ENCODE measurements around the gene GADD45B.
A peak's percentile ranks its signal among the peaks of the same experiment; 100 is the strongest.
"Not testable (repeated sequence)": the region's sequence is repeated elsewhere in the genome, so short reads cannot be mapped to it uniquely, and the experiment has no call there.

GADD45B gene

DNA sequence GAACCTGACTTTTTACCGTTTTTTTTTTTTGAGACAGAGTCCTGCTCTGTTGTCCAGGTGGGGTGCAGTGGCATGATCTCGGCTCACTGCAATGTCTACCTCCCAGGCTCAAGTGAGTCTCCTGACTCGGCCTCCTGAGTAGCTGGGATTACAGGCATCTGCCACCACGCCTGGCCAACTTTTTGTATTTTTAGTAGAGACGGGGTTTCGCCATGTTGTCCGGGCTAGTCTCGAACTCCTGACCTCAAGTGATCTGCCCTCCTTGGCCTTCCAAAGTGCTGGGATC, 6.1 kb upstream of the GADD45B start:
- not testable (repeated sequence) for DNase-seq

DNA sequence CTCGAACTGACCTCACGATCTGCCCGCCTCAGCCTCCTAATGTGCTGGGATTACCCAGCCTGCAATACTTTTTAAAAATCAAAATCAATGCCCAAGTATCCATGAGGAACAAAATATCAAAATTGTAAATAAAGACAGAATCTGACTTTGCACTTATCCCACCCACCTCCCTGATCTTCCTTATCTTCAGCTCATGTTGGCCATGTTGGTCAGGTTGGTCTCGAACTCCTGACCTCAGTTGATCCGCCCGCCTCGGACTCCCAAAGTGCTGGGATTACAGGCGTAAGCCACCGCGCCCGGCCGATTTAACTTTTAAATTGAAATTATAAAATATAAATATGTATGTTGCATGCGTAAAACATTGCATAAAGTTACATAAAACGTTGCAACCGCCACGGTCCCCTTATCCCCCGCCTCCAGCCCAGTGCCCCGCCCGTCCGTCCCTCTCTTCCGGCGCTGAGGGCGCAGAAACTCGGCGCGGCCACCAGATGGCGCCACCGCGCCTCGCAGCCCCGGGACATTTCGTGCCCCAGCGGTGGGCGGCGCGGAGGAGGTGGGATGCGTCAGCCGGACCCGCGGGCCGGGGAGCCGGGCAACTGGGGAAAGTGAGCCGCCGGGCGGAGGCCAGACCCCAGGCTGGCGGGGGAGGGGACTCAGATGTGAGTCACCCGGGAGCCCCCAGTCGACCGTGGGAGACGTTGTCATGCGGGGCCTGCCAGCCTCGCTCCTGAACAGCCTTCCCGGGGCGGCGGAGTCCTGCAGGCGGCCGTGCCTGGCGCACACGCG, 1.5 kb upstream of the GADD45B start:
- DNase-seq: peak in 13 of 14 donors; percentile 11 to 87 (median 63)

DNA sequence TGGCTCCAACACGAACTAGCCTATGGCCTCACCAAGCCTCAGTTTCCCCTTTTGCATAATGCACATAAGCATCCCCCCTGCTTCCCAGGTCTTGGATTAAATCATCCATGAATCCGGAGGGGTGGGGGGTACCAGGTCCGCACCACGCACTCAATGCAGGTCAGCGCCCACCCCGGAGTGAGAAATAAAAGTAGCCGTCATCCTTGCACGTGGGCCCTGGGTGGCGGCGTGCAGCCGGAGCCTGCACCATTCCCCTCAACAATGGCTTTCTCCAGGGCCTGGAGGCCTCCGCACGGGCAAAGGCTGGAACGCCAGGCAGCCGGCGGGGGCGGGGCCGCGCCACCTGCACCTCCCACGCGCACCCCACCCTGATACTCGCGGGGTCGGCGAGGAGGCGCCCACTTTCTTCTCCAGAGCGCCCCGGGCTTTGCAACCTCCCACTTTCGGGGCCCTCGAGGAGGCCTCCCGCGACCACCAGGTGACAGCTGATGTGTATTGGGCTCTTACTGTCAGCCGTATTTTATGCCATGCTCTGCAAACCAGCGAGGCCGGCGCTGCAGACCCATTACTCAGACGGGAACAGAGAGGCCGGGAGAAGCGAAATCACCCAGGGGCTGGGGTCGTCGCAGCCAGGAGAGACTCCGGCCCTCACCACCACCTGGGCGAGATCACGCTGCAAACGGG, 767 bp upstream of the GADD45B start:
- peak in 9 of 14 donors; percentile 40 to 69 (median 62) for DNase-seq

DNA sequence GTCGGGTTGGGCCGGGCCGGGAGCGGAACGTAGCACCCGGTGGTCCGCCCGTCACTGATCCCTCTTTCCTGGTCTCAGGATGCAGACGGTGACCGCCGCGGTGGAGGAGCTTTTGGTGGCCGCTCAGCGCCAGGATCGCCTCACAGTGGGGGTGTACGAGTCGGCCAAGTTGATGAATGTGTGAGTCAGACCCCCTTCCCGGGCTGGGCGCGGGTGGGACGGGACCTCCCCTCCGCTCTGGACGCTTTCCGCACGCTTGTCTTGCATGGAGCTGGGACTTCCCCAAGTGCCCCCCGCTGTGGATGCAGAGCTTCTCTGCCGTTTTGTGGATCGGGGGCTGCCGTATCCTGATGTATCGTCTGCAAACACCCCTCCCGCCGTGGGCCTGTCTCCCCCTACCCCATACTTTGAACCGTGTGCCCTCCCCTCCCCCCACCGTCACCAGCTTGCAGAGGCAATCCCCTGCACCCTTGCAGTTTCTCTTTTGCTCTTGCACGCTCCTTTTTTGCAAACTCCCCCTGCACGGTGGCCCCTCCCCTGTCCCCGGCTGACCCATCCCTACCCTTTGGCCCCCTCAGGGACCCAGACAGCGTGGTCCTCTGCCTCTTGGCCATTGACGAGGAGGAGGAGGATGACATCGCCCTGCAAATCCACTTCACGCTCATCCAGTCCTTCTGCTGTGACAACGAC, 669 bp downstream of the GADD45B start:
- DNase-seq: peak in 10 of 14 donors; percentile 33 to 83 (median 65)

DNA sequence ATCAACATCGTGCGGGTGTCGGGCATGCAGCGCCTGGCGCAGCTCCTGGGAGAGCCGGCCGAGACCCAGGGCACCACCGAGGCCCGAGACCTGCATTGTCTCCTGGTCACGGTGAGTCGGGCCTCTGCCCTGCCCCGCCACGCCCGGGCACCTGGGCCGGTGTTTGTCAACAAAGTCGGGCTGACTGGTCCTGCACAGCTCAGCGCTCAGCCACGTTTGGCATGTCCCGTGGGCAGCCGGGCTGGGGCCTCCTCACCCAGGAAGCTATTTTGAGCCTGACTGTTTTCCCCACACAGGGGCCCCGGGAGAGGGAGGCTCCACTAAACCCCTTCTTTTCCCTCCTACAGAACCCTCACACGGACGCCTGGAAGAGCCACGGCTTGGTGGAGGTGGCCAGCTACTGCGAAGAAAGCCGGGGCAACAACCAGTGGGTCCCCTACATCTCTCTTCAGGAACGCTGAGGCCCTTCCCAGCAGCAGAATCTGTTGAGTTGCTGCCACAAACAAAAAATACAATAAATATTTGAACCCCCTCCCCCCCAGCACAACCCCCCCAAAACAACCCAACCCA, 1.3 kb downstream of the GADD45B start:
- peak in 8 of 14 donors; percentile 43 to 74 (median 56) for DNase-seq

DNA sequence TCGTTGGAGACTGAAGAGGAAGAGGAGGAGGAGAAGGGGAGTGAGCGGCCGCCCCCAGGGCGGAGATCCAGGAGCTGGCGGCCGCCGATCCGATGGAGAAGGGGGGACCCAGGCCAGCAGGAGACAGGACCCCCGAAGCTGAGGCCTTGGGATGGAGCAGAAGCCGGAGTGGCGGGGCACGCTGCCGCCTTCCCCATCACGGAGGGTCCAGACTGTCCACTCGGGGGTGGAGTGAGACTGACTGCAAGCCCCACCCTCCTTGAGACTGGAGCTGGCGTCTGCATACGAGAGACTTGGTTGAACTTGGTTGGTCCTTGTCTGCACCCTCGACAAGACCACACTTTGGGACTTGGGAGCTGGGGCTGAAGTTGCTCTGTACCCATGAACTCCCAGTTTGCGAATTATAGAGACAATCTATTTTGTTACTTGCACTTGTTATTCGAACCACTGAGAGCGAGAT, 1.8 kb downstream of the GADD45B start:
- DNase-seq: peak in 7 of 14 donors; percentile 21 to 59 (median 33)

DNA sequence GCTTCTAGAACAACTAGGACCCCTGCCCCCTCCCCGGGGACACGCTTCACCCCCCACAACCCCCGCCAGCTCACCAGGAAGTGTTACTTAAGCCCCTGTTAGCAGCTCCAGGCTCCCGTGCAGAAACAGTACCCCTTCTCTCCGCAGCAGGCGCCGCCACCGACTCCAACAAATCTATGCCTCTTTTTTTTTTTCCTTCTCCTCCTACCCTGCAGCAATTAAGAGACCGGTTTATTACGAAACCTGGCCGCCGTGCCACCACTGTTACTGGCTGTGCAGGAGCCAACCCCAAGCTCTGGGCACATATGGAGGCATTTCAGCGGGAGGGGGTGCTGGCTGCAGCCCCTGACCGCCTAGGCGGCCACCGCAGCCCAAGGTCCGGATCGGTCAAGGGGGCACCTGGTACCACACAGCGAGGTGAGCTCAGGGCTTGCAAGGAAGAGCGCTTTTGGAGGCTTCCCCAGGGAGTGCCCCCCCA, 2.4 kb downstream of the GADD45B start:
- DNase-seq: peak in 8 of 14 donors; percentile 23 to 75 (median 46)

DNA sequence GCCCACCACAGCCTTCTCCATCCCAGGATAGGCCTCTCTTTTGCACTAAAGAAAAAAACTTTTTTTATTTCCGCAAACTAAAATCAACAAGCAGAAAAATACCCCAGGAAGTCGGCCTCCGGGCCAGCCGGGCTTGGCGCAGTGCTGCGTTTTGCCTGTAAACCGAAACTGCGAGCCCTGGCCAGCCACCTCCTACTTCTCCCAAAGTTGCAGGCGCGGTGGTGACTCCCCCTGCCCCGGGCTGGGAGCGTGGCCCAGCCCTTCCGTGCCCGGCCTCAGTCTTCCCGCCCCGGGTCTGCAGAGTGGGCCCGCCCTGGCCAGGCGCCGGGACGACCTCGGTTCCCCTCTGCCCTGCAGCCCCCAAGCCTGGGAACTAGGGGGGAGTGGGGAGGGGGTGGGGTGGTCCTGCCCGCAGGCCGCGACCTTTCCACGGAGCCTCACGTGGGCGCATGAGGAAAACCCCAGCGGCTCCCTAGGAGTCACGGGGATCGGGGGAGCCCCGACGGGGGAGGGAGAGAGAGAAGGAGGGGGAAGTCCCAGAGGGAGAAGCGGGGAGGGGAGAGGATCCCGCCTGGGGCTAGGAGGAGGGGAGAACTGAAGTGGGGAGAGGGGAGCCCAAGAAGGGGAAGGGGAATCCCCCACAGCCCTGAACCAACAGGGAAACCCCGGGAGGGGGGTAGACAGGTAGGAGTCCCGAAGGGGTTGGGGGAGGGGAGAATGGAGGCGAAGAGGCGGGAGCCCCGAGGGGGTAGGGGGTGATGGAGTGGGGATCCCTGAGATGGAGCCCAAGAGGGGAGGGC, 3.0 kb downstream of the GADD45B start:
- peak in 7 of 14 donors; percentile 23 to 76 (median 45) for DNase-seq

DNA sequence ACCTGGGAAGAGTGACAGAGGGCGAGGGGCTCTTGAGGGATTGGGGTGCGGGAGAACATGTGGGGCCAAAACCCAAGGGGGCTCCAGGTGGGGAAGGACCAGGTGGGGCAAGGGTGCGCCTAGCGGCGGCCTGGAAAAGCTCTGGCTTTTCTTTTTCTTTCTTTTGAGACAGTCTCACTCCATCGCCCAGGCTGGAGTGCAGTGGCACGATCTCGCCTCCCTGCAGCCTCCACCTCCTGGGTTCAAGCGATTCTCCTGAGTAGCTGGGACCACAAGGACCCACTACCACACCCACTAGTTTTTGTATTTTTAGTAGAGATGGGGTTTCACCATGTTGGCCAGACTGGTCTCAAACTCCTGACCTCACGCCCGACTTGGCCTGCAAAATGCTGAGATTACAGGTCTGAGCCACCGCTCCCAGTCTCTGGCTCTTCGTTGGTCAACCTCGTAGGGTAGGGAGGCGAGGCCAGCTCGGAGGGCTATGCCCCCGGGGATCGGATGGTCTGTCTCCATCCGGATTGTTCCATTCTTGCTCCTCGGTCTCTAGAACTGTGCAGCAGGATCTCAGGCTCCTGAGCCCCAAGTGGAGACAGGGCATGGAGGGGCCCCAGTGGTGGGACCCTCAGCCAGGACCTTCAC, 3.7 kb downstream of the GADD45B start:
- no peak for DNase-seq

DNA sequence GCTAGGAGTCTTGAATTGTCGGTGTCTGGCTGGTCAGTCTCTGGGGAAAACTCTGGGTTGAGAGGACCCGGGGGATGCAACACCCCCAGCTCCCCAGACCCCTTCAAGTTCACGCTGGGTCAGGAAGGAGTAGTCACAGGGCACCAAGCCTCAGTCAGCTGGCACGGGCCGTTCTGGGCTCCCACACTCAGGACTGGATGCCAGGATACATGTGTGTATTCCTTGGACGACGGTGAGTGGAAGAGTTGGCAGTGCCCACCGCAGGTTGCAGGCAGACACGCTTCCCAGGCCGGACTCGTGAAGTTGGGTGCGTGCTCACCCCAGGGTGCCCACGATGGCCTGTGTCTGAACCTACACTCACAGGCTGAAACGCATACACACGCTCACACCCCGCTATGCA, 5.5 kb downstream of the GADD45B start:
- no peak for DNase-seq

DNA sequence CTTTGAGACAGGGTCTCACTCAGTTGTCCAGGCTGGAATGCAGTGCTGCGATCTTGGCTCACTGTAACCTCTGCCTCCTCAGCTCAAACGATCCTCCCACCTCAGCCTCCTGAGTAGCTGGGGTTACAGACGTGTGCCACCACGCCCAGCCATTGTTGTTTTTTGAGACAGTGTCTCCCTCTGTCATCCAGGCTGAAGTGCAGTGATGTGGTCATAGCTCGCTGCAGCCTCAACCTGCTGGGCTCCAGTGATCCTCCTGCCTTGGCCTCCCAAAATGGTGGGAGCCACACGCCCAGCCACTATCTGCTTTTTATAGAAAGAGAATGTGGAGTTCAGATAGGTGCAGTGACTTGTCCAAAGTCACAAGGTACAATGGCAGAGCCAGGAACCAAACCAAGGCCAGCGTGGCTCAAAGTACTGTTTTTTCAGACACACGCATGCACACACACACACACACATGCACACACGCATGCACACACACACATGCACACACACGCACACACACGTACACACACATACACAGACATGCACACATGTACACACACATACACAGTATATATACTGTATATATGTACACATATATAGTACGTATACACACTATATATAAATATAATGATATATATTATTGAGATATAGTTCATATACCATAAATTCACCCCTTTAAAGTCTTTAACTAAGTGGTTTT, 6.6 kb downstream of the GADD45B start:
- DNase-seq: no peak

DNA sequence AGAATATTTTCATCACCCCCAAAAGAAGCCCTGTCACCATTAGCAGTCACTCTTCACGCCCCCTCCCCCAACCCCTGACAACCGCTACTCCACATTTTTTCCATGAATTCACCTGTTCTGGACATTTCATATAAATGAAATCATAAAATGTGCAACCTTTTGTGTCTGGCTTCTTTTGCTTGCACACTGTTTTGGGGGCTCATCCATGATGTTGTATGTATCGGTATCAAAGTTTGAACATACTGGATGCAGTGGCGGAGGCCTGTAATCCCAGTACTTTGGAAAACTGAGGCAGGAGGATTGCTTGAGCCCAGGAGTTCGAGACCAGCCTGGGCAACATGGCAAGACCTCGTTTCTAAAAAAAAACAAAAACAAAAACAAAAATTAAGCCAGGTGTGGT, 7.2 kb downstream of the GADD45B start:
- DNase-seq: no peak

DNA sequence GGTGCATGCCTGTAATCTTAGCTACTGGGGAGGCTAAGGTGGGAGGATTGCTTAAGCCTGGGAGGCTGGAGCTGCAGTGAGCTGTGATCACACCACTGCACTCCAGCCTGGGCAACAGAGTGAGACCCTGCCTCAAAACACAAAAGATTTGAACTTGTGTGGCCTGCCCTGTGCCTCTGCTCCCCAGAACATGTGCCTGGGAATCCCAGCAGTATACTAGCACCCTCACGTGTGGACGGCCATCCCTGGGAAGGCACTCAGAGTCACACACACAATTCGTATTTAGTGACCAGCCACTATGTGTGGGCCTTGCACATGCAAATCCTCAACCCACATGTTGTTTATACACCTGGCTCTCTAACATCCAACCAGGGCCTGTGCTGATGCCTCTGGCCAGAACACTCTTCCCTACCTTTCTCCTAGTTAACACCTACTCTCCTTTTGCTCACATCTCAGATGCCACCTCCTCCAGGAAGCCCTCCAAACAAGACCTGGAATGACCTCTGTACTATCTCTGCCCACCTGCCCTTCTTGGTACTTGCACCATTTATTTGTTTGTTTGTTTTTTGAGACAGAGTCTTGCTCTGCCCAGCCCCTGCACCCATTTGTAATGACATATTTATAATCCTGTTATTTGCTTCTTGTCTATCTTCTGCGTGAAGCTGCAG, 7.7 kb downstream of the GADD45B start:
- DNase-seq: no peak

DNA sequence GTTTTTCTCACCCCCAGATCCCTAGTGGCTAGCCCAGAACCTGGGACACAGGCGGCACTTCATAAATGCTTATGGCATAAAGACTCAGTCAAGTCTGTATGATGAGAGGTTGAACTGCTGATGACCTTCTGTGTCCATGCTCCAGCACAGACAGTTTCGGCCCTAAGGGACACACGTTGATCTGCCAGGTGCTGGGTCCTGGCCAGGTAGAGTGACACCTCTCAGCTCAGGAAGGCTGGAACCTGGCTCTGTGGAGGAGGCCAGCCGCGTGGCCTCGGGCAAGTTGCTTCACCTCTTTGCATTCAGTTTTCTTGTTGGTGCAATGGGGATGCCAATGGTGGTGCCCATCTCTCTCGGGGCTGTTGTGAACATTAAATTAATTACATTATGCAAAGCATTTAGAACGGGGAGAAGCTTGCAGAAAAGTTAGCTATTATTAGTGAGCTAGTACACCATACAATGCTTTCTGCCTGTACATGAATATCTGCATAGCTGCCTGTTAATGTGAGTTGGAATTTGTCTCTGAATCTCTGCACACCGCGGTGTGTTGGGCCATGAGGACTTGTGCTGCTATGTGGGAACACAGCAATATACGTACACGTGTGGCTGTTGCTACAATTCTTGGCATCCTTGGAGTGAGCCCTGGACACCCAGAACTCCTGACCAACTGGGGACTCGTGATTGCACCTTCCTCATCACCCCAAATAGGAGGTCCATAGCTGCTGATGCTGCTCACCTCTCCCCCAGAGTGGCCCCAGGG, 8.4 kb downstream of the GADD45B start:
- no peak for DNase-seq

DNA sequence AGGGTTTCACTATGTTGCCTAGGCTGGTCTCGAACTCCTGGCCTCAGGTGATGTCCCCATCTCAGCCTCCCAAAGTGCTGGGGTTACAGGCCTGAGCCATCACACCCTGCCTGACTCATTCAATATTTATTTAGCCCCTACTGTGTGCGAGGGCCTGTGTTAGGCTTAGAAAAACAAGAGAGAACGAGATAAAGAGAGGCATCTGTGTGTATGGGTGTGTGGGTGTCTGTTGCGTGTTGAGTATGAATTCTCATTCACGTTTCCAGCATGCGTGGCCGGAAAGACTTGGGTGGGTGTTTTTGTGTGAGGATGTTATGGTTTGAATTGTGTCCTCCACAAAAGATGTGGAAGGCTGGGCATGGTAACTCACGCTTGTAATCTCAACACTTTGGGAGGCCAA, 9.5 kb downstream of the GADD45B start:
- DNase-seq: no peak

DNA sequence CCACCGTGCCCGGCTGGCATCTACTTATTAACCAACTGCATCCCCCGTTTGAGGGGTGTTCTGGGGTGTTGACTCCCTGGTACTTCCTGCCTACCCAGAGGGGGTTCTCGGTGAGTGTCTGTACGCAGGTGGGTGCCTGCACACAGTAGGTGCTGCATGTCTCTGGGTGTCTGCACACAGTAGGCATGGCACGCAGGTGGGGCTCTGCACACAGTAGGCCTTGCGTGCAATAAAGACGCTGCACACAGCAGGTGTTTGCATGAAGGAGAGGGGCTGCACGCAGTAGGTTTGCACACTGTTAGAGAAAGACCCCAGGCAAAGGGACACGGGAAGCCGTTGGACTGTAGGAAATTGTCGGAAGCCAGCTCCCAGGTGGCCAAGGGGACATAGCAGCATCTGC, 11.2 kb downstream of the GADD45B start:
- DNase-seq: no peak

DNA sequence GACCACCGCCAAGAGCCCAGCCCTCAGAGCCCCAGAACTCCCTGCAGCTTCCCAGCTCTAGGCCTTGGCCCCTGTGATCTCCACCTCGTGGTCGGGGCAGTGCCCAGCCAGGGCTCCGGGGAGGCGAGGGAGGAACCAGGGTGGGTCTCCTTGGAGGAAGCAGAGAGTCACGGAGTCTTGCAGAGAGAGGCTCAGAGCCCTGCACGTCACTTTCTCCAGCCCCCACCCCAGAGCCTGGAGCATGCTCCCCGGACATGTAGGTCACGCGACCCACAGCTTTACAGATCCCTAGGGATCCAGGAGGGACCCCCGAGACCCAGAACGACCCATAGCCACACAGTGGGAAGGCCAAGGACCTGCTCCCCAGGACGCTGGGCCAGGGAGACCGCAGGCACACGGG, 11.9 kb downstream of the GADD45B start:
- DNase-seq: no peak

DNA sequence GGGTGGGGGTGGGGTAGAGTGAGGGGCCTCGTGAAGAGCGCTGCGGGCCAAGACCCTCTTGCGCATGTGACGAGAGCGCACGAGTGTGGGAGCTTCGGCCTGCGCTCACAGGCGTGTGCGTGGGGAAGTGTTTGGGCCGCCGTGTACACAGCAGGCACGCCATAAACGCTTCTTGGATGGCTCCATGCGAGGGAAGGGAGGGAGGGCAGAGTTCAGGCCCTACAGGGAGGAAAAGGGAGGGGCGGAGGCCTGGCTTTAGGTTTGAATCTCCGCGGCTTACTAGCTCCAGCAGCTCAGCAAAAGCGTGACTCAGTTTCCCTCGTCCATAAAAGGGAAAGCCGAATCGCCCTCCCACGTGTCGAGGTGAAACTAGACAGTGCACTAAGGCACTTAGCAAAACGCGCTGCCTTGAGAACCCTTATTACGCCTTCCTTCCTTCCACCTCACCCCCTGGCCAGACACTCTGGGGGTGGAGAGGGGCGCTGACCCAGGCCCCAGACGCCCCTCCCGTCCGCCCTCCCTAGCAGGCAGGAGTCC, 12.5 kb downstream of the GADD45B start:
- no peak for DNase-seq

Data from C1 segment of cervical spinal cord (tissue), 14 donors.